Gastroesophageal sphincter (tissue), 4 donors: ENCODE results near the gene PIAS2. TPM values are rescaled to one million over a fixed set of nuclear protein-coding genes. Genes with fewer than 3 reads are reported as not detected.
"Not testable (repeated sequence)": the region's sequence is repeated elsewhere in the genome, so short reads cannot be mapped to it uniquely, and the experiment has no call there.

ENCODE experiments used
- ATAC-seq: fragments of 150-250 bp; one replicate; pipeline ENCODE4 v1.9.1; 2016; ENCODE audit warnings: mild to moderate bottlenecking, moderate library complexity
- H3K27ac ChIP-seq, 4 donors: fragments of 200-600 bp; sonication (generic) in 3 of 4; 1 replicate in 3 of 4; 2 replicates in 1 of 4; pipeline ENCODE4 v1.5.1; 2016 to 2019
- H3K27me3 ChIP-seq: fragments of 200-600 bp; sonication (generic); one replicate; pipeline ENCODE4 v1.5.1; 2019
- H3K36me3 ChIP-seq, 2 donors: fragments of 200-600 bp; sonication (generic); one replicate each; pipeline ENCODE4 v1.5.1; 2019; ENCODE audit warnings: control low read depth in 1 of 2
- H3K4me1 ChIP-seq, 3 donors: fragments of 200-600 bp; sonication (generic); 1 replicate in 2 of 3; 2 replicates in 1 of 3; pipeline ENCODE4 v1.5.1; 2016 to 2019; ENCODE audit warnings: control low read depth in 2 of 3
- H3K4me3 ChIP-seq, 2 donors: fragments of 200-600 bp; sonication (generic); one replicate each; pipeline ENCODE4 v1.5.1; 2019; ENCODE audit warnings: mild to moderate bottlenecking in 1 of 2, moderate library complexity in 1 of 2
- H3K9me3 ChIP-seq, 3 donors: fragments of 200-600 bp; sonication (generic); one replicate each; pipeline ENCODE4 v1.5.1; 2017 to 2019; ENCODE audit warnings: control low read depth in 2 of 3
- EP300 ChIP-seq: sonication (generic); formaldehyde crosslinking; IDR thresholded peaks from one replicate; pipeline ENCODE4 v1.6.1; 2017; ENCODE audit warnings: antibody characterized with exemption, mild to moderate bottlenecking
- POLR2A ChIP-seq, 2 donors: fragments of 450-650 bp; IDR thresholded peaks; one replicate each; pipeline ENCODE4 v1.6.1; 2017; ENCODE audit warnings: antibody characterized with exemption in 2 of 2, mild to moderate bottlenecking in 2 of 2, moderate library complexity in 1 of 2
- POLR2AphosphoS5 ChIP-seq: sonication (generic); formaldehyde crosslinking; IDR thresholded peaks from one replicate; pipeline ENCODE4 v1.6.1; 2017; ENCODE audit warnings: antibody characterized with exemption
- WGBS, 2 donors: methylation state at CpG; one replicate each; pipeline ENCODE4 v1.1.5; 2018; ENCODE audit warnings: low coverage in 1 of 2; 5-methylcytosine and 5-hydroxymethylcytosine counted together
- total RNA-seq, 4 donors: library from RNA; depleted of rRNA; stranded (reverse); fragments of >200 nt; gene quantifications; one replicate each; pipeline ENCODE4 v1.1.0, GENCODE V29; 2016
- TF ChIP-seq, protein P1 (sequence below), 4 experiments: fragments of 200-600 bp in 2 of 4; fragments of 450-650 bp in 2 of 4; sonication (generic) in 1 of 4; IDR thresholded peaks; one replicate each; pipeline ENCODE4 v1.5.1; 2017 to 2019; ENCODE audit warnings: antibody characterized with exemption in 4 of 4, mild to moderate bottlenecking in 2 of 4, moderate library complexity in 2 of 4

The PIAS2 gene, protein sequence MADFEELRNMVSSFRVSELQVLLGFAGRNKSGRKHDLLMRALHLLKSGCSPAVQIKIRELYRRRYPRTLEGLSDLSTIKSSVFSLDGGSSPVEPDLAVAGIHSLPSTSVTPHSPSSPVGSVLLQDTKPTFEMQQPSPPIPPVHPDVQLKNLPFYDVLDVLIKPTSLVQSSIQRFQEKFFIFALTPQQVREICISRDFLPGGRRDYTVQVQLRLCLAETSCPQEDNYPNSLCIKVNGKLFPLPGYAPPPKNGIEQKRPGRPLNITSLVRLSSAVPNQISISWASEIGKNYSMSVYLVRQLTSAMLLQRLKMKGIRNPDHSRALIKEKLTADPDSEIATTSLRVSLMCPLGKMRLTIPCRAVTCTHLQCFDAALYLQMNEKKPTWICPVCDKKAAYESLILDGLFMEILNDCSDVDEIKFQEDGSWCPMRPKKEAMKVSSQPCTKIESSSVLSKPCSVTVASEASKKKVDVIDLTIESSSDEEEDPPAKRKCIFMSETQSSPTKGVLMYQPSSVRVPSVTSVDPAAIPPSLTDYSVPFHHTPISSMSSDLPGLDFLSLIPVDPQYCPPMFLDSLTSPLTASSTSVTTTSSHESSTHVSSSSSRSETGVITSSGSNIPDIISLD
- 10 to 100 TPM; 26.4 to 31.0 (median 28.1) TPM for total RNA-seq

DNA sequence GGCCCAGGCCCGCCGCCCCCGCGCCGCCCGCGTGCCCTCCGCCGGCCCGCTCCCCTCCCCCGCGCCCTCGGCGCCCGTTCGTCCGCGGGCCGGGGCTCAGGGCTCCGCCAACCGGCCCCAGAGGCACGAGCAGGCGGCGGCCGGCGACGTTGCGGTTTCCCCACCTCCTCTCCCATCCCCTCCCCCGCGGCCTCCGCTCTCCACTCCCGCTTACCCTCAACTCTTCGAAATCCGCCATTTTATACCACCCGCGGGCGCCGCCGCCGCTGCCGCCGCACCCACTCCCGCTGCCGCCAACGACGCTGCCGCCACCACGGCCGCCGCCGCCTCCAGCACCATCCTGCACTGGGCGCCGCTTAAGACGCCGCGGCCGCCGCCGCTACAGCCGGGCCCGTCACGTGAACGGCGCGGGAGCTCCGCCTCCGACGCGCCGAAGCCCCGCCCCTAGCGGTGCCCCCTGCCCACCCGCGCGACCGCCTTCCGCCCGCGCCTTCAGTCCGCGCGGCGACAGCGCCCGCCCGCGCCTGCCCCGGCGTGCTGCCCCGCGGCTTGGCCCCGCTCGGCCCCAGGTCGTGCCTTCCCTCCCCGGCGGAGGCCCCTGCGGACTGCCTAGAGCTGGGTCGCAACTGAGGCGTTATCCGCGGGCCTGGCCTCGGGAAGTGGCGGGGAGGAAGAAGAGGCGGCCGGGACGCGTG, at the start of gene PIAS2, which contains the start of gene KATNAL2:
TSS of gene PIAS2 (minus strand) at position 400 of the 695 bp plus-strand sequence. CDS start at position 238, 162 bp downstream.
TSS of gene KATNAL2 (plus strand) at position 495 of the 695 bp plus-strand sequence. CDS start 29,271 bp downstream, outside the sequence.
- H3K4me3 ChIP-seq = peak within 1 kb of the TSS; percentile 48 to 88
- peaks cover 0 to 40% (median 5%) of the 10 kb centered on the region in 3 donors for H3K4me1 ChIP-seq
- peak; percentile 66 for TF ChIP-seq POLR2AphosphoS5
- TF ChIP-seq EP300 = no peak
- TF ChIP-seq, protein P1, sequence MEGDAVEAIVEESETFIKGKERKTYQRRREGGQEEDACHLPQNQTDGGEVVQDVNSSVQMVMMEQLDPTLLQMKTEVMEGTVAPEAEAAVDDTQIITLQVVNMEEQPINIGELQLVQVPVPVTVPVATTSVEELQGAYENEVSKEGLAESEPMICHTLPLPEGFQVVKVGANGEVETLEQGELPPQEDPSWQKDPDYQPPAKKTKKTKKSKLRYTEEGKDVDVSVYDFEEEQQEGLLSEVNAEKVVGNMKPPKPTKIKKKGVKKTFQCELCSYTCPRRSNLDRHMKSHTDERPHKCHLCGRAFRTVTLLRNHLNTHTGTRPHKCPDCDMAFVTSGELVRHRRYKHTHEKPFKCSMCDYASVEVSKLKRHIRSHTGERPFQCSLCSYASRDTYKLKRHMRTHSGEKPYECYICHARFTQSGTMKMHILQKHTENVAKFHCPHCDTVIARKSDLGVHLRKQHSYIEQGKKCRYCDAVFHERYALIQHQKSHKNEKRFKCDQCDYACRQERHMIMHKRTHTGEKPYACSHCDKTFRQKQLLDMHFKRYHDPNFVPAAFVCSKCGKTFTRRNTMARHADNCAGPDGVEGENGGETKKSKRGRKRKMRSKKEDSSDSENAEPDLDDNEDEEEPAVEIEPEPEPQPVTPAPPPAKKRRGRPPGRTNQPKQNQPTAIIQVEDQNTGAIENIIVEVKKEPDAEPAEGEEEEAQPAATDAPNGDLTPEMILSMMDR (IDR thresholded peaks at IDR 0.05) = peak in 3 of 4 experiments; percentile 5 to 19 (median 18)
- peak; percentile 86 to 89 for TF ChIP-seq POLR2A (IDR thresholded peaks at IDR 0.05)
- 0% methylated on average over 17 of the region's 107 CpGs; no CpG with 5 or more reads in 1 of the 2 donors for WGBS, 2 donors
- ATAC-seq = peak; percentile 96
- H3K36me3 ChIP-seq = no peaks in the 10 kb centered on the region
- no peaks in the 10 kb centered on the region for H3K27me3 ChIP-seq
- H3K9me3 ChIP-seq = no peaks in the 10 kb centered on the region
- peak within 1 kb of the TSS; percentile 36 to 94 (median 90) for H3K27ac ChIP-seq

DNA sequence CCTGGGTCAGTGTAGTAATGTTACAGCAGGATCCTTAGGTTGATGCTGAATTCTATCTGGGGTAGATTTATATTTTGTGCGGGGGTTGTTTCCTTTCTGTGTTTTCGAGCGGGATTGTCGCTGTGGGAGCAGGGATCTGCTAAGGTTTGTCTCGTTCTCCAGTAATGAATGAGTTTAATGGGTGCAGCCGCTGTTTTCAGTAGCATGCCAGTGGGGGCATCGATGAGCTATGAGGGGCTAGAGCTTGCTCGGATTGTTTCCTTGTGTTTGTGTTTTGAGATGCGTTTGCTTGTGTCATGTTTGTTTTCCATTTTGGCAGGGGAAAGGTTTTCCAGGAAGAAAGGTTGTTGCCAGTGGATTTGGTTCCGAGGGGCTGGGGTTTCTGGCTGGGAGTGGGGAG, 49.0 kb upstream of the PIAS2 start:
- not testable (repeated sequence) for H3K4me1 ChIP-seq, H3K36me3 ChIP-seq, H3K27me3 ChIP-seq, ATAC-seq, H3K9me3 ChIP-seq, H3K4me3 ChIP-seq, H3K27ac ChIP-seq
- WGBS, 2 donors = no CpG with 5 or more reads among the region's 10 CpGs

DNA sequence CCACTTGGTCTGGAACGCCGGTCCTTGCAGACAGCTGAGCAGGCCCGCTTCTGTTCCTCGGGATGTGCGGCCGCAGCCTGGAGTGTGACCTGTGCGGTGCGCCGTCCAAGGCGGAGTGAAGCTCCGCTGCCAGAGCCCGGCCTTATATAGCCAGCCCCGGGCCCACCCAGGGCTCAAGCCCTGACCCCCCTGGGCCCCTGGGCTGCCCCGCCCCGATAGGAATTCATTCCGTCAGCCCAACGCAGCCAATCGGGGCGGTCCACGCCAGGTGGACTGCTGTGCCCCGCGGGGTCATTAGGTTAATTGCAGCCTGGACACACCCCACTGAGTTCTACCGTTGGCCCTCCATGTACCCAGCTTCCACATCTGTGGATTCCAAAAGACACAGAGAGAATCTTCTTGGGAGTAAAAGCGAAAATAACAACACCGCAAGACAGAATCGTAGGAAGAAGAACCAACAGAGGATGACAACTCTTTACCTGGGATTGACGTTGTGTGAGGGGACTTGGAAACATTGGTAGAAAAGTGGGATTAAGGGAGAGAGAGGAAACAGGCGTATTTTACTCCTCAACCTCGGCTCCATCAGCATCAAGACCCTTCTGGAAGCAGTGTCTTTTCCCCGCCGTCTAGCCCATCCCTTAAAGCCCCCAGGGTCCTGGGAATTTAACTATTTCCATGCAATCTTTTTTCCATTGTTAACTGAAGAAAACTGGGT, 47.4 kb upstream of the PIAS2 start:
- not testable (repeated sequence) for H3K27ac ChIP-seq, H3K9me3 ChIP-seq, H3K4me3 ChIP-seq, H3K4me1 ChIP-seq, H3K36me3 ChIP-seq, H3K27me3 ChIP-seq
- ATAC-seq = peak; percentile 23
- 82 to 87% methylated on average over 8 of the region's 31 CpGs for WGBS, 2 donors

DNA sequence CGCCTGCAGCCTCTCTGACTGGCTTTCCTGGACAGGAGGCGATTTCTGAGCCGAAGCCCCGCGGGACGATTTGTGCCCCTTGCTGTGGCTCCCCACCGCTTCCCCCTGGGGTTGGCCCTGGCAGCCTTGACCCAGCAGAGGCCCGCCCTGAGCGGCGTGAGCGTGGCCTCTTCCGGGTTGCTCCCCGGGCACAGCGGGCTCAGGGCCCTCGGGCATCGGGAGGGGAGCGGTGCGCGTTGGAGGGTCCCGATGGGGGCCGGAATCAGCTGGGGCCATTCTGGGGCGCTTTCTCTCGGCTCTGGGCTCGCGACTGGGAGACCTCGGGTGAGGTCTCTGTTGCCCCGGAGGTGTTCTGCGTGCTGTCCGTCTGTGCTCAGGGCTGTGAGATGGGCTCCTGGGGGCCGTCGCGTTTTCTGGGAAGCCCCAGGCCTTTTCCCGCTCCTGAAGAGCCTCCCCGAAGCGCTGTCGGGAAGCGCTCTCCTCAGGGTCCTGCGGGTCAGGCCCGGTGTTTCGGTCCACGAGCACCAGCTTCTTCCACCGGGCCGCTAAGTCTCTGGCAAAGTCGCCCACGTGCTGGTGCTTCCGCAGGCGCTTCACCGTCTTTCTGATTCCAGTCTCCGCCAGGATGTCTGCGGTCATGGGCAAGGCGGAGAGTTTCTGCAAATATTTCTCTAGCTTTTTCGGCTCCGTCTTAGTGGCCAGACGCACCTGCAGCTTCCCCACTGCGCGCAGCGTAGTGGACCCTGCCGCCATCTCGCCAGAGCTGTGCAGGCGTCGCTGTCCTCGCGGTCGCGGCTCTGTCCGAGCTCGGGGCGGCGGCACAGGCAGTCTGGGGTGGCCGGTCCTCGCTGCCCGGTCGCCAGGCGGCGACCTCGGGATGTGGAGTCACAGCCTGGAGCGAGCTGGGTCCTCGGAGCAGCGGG, 46.6 kb upstream of the PIAS2 start:
- not testable (repeated sequence) for H3K27me3 ChIP-seq, H3K36me3 ChIP-seq, H3K4me1 ChIP-seq, H3K4me3 ChIP-seq, H3K27ac ChIP-seq, H3K9me3 ChIP-seq
- WGBS, 2 donors = no CpG with 5 or more reads among the region's 79 CpGs
- ATAC-seq = peak; percentile 15

DNA sequence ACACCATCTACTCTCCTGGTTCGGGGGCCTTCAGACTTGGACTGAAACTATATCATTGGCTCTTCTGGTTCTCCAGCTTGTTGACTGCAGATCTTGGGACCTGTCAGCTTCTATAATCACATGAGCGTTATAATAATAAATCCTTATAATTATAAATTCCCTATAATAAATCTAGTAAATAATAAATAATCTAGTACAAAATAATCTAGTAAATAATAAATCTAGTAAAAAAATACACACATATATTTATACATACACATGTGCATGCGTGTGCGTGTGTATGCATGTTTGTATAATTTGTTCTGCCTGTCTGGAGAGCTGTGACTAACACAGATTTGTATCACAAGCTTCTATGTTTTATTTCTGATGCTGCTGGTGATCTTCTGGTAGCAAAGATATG, 40.9 kb upstream of the PIAS2 start:
- H3K36me3 ChIP-seq = no peaks in the 10 kb centered on the region
- no peaks in the 10 kb centered on the region for H3K9me3 ChIP-seq
- TF ChIP-seq EP300 (no peak), POLR2AphosphoS5 (no peak), POLR2A (IDR thresholded peaks at IDR 0.05) (no peak)
- TF ChIP-seq, protein P1 (IDR thresholded peaks at IDR 0.05) = no peak
- ATAC-seq = no peak
- H3K4me1 ChIP-seq = no peaks in the 10 kb centered on the region
- H3K27ac ChIP-seq = no peak overlapping the region
- H3K4me3 ChIP-seq = no peak overlapping the region
- 85 to 98% methylated on average over 4 of the region's 4 CpGs for WGBS, 2 donors
- no peaks in the 10 kb centered on the region for H3K27me3 ChIP-seq
